ENCODE results near the gene SCO1.

- TF ChIP-seq CTCF (conservative IDR thresholded peaks at IDR 0.05 in 1 of 2, IDR thresholded peaks at IDR 0.05 in 1 of 2; ENCODE audit: extremely low read depth in 1 of 2, insufficient read depth in 1 of 2, low read depth in 1 of 2, low read length in 2 of 2) (no peak), EZH2 (IDR thresholded peaks at IDR 0.05; ENCODE audit: borderline replicate concordance, low read length) (no peak)
Observed at GRCh38 chr17:10737736-10738135, 40.4 kb upstream of the SCO1 start.
